H9 (cell line): ENCODE measurements around the gene CCDC80. TPM values are rescaled to one million over a fixed set of nuclear protein-coding genes. Genes with fewer than 3 reads are reported as not detected.

Experiments used
- DNase-seq: peaks from one replicate; pipeline ENCODE4 v3.0.0-alpha.2; 2017
- H2AFZ ChIP-seq: one replicate; pipeline ENCODE4 v1.6.1; 2013; ENCODE audit warnings: mild to moderate bottlenecking, low read length, control low read depth, moderate library complexity
- H2AK5ac ChIP-seq: 2 replicates; pipeline ENCODE4 v1.6.1; 2013; ENCODE audit warnings: low read length, control low read depth, mixed read lengths; ENCODE audit not compliant: insufficient read length
- H2BK120ac ChIP-seq: one replicate; pipeline ENCODE4 v1.6.1; 2013; ENCODE audit warnings: low read depth, mild to moderate bottlenecking, low read length, control low read depth, inconsistent platforms; ENCODE audit not compliant: poor library complexity, severe bottlenecking
- H2BK12ac ChIP-seq: 2 replicates; pipeline ENCODE4 v1.6.1; 2013; ENCODE audit warnings: low read length, control low read depth, mixed read lengths, low read depth; ENCODE audit not compliant: insufficient read length
- H2BK15ac ChIP-seq: 2 replicates; pipeline ENCODE4 v1.6.1; 2013; ENCODE audit warnings: low read depth, low read length, control low read depth
- H2BK20ac ChIP-seq: one replicate; pipeline ENCODE4 v1.6.1; 2013; ENCODE audit warnings: low read depth, mild to moderate bottlenecking, low read length, control low read depth, inconsistent platforms; ENCODE audit not compliant: poor library complexity, severe bottlenecking
- H2BK5ac ChIP-seq: 2 replicates; pipeline ENCODE4 v1.6.1; 2013; ENCODE audit warnings: low read length, control low read depth, mixed read lengths; ENCODE audit not compliant: insufficient read length
- H3K14ac ChIP-seq: 2 replicates; pipeline ENCODE4 v1.6.1; 2013; ENCODE audit warnings: low read length, control low read depth; ENCODE audit not compliant: insufficient read depth
- H3K18ac ChIP-seq: 2 replicates; pipeline ENCODE4 v1.6.1; 2013; ENCODE audit warnings: low read depth, mild to moderate bottlenecking, mixed read lengths, low read length, control low read depth; ENCODE audit not compliant: insufficient read length
- H3K23ac ChIP-seq: 2 replicates; pipeline ENCODE4 v1.6.1; 2013; ENCODE audit warnings: low read length, control low read depth, mixed read lengths, low read depth; ENCODE audit not compliant: insufficient read length
- H3K23me2 ChIP-seq: 2 replicates; pipeline ENCODE4 v1.6.1; 2013; ENCODE audit warnings: low read depth, mild to moderate bottlenecking, mixed read lengths, low read length, control low read depth; ENCODE audit not compliant: insufficient read length, poor library complexity, severe bottlenecking
- H3K27ac ChIP-seq: 2 replicates; pipeline ENCODE4 v1.5.1; 2013; ENCODE audit warnings: low read length, control low read depth, mixed read lengths, low read depth; ENCODE audit not compliant: insufficient read length
- H3K27me3 ChIP-seq: 2 replicates; pipeline ENCODE4 v1.6.1; 2013; ENCODE audit warnings: low read length, control low read depth, inconsistent platforms; ENCODE audit not compliant: insufficient read depth
- H3K4ac ChIP-seq: 2 replicates; pipeline ENCODE4 v1.6.1; 2013; ENCODE audit warnings: low read depth, mild to moderate bottlenecking, control low read depth, inconsistent platforms, low read length, moderate library complexity
- H3K4me1 ChIP-seq: 2 replicates; pipeline ENCODE4 v1.6.1; 2013; ENCODE audit warnings: low read length, control low read depth, inconsistent platforms; ENCODE audit not compliant: insufficient read depth
- H3K4me2 ChIP-seq: 2 replicates; pipeline ENCODE4 v1.6.1; 2013; ENCODE audit warnings: low read length, control low read depth, mixed read lengths; ENCODE audit not compliant: insufficient read length, insufficient read depth
- H3K56ac ChIP-seq: 2 replicates; pipeline ENCODE4 v1.6.1; 2013; ENCODE audit warnings: low read depth, mild to moderate bottlenecking, mixed read lengths, low read length, control low read depth; ENCODE audit not compliant: insufficient read length
- H3K79me1 ChIP-seq: 2 replicates; pipeline ENCODE4 v1.6.1; 2013; ENCODE audit warnings: low read depth, mild to moderate bottlenecking, moderate library complexity, low read length, control low read depth, inconsistent platforms; ENCODE audit not compliant: insufficient read depth, poor library complexity, severe bottlenecking
- H3K79me2 ChIP-seq: 2 replicates; pipeline ENCODE4 v1.6.1; 2013; ENCODE audit warnings: low read length, control low read depth, inconsistent platforms; ENCODE audit not compliant: insufficient read depth
- H3K9ac ChIP-seq: 2 replicates; pipeline ENCODE4 v1.6.1; 2013; ENCODE audit warnings: low read length, control low read depth, mixed read lengths; ENCODE audit not compliant: insufficient read length; ENCODE audit errors: extremely low read depth
- H3K9me3 ChIP-seq: one replicate; pipeline ENCODE4 v1.6.1; 2013; ENCODE audit warnings: low read depth, low read length, inconsistent platforms; ENCODE audit not compliant: control insufficient read depth
- H3T11ph ChIP-seq: one replicate; pipeline ENCODE4 v1.6.1; 2013; ENCODE audit warnings: mild to moderate bottlenecking, low read length, control low read depth, inconsistent platforms
- H4K20me1 ChIP-seq: one replicate; pipeline ENCODE4 v1.6.1; 2013; ENCODE audit not compliant: control insufficient read depth, insufficient read length, insufficient read depth
- H4K5ac ChIP-seq: 2 replicates; pipeline ENCODE4 v1.6.1; 2013; ENCODE audit warnings: low read depth, mild to moderate bottlenecking, mixed read lengths, low read length, control low read depth; ENCODE audit not compliant: insufficient read length
- H4K8ac ChIP-seq: replicated peaks from 2 replicates; pipeline ENCODE4 v1.6.1; 2013; ENCODE audit warnings: low read length, control low read depth, mixed read lengths, low read depth; ENCODE audit not compliant: insufficient read length
- H4K91ac ChIP-seq: 2 replicates; pipeline ENCODE4 v1.6.1; 2013; ENCODE audit warnings: low read depth, mild to moderate bottlenecking, moderate library complexity, mixed read lengths, low read length, control low read depth; ENCODE audit not compliant: insufficient read length
- H3K27ac Mint-ChIP-seq, 3 experiments: 2 replicates in 2 of 3; 3 replicates in 1 of 3; pipeline ENCODE4 v1.8.0; 2020 to 2021; ENCODE audit warnings: mixed read lengths in 3 of 3, mild to moderate bottlenecking in 1 of 3, moderate library complexity in 1 of 3
- H3K27me3 Mint-ChIP-seq: 2 replicates; pipeline ENCODE4 v1.8.0; 2021; ENCODE audit warnings: low read depth, mild to moderate bottlenecking, moderate library complexity, mixed read lengths
- H3K36me3 Mint-ChIP-seq, 3 experiments: 2 replicates in 2 of 3; 3 replicates in 1 of 3; pipeline ENCODE4 v1.8.0; 2020 to 2021; ENCODE audit warnings: low read depth in 3 of 3, mixed read lengths in 3 of 3; ENCODE audit not compliant: insufficient read depth in 1 of 3
- H3K4me1 Mint-ChIP-seq, 2 experiments: 2 replicates each; pipeline ENCODE4 v1.8.0; 2020; ENCODE audit warnings: mixed read lengths in 2 of 2
- H3K4me3 Mint-ChIP-seq, 2 experiments: 2 replicates in 1 of 2; 3 replicates in 1 of 2; pipeline ENCODE4 v1.8.0; 2020 to 2021; ENCODE audit warnings: mild to moderate bottlenecking in 2 of 2, mixed read lengths in 2 of 2, moderate library complexity in 1 of 2
- H3K9me3 Mint-ChIP-seq, 2 experiments: 2 replicates in 1 of 2; 3 replicates in 1 of 2; pipeline ENCODE4 v1.8.0; 2020; ENCODE audit warnings: mild to moderate bottlenecking in 2 of 2, mixed read lengths in 2 of 2, moderate library complexity in 1 of 2
- WGBS: extraction: QIAGEN DNeasy Blood & Tissue Kit; methylation state at CpG from one replicate; pipeline ENCODE4 v1.1.7; 2013; ENCODE audit warnings: missing lambda C conversion rate, low lambda C conversion rate, mixed read lengths; ENCODE audit not compliant: insufficient read length; ENCODE audit errors: extremely low coverage; 5-methylcytosine and 5-hydroxymethylcytosine counted together
- total RNA-seq: library from RNA; stranded (reverse); gene quantifications from 2 replicates; pipeline ENCODE4 v1.2.1, GENCODE V29; 2021
- TF ChIP-seq, protein P1 (sequence below): fragments of 200-600 bp; sonication (generic); conservative IDR thresholded peaks from 3 replicates; pipeline ENCODE4 v1.8.0; 2021; ENCODE audit warnings: antibody characterized with exemption, mild to moderate bottlenecking

The CCDC80 gene
- total RNA-seq, 1 experiment from 2014 or later: 5.4 TPM

DNA sequence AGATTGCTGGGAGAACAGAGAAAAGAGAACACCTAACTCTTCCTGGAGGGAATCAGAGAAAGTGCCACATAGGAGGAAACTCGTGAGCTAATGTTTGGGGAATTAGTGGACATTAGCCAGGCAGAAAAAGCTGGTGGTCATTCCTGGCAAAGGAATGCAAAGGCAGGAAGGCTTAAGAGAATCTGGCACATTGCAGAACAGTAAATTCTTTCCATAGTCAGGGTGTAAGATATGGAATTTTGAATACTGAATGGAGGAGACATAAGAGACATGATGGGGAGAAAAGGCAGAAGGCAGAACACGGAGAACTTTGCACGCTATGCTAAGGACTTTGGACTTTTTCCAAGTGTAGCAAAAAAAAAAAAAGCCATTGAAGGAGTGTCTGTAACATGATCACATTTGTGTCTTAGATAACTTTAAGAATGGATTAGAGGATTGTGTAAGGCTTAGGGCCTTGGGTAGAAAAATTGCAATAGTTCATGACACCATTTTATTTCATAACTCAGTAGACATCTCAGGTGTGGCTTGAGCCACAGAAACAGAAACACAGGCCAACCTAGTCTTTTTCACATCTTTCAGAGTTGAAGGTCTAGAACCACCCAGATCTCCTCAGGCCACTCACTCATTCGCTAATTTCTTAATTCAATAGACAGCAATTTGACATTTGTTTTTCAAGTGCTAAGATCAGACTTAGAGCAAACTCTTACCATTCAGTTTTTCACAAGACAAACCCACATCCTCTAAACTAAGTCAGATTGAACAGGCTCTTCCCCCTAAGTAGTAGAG is 31.2 kb upstream of the CCDC80 start:
- no peak overlapping the region for H2AK5ac ChIP-seq
- no peak for DNase-seq
- no peaks in the 10 kb centered on the region for H4K20me1 ChIP-seq
- no peak overlapping the region for H3K4ac ChIP-seq
- H2BK15ac ChIP-seq: no peak overlapping the region
- TF ChIP-seq, protein P1, sequence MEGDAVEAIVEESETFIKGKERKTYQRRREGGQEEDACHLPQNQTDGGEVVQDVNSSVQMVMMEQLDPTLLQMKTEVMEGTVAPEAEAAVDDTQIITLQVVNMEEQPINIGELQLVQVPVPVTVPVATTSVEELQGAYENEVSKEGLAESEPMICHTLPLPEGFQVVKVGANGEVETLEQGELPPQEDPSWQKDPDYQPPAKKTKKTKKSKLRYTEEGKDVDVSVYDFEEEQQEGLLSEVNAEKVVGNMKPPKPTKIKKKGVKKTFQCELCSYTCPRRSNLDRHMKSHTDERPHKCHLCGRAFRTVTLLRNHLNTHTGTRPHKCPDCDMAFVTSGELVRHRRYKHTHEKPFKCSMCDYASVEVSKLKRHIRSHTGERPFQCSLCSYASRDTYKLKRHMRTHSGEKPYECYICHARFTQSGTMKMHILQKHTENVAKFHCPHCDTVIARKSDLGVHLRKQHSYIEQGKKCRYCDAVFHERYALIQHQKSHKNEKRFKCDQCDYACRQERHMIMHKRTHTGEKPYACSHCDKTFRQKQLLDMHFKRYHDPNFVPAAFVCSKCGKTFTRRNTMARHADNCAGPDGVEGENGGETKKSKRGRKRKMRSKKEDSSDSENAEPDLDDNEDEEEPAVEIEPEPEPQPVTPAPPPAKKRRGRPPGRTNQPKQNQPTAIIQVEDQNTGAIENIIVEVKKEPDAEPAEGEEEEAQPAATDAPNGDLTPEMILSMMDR: no peak
- no peak overlapping the region for H3K4me2 ChIP-seq
- no peak overlapping the region for H2AFZ ChIP-seq
- H3K79me1 ChIP-seq: no peaks in the 10 kb centered on the region
- no peak overlapping the region for H3K27ac ChIP-seq
- H3K23ac ChIP-seq: no peak overlapping the region
- WGBS: no CpG with 5 or more reads among the region's 4 CpGs
- H3K23me2 ChIP-seq: no peaks in the 10 kb centered on the region
- H4K5ac ChIP-seq: no peak overlapping the region
- Mint-ChIP-seq H3K4me3 (no peak overlapping the region; a peak in 1 of 5 replicates), H3K36me3 (no peaks in the 10 kb centered on the region), H3K9me3 (no peaks in the 10 kb centered on the region), H3K27ac (no peak overlapping the region), H3K27me3 (peaks cover 2% of the 10 kb centered on the region; the same call in 1 of the 2 replicates), H3K4me1 (peaks cover 16 to 20% of the 10 kb centered on the region in 2 experiments)
- H3K56ac ChIP-seq: no peak overlapping the region
- no peak overlapping the region for H2BK12ac ChIP-seq
- no peaks in the 10 kb centered on the region for H3K4me1 ChIP-seq
- no peak overlapping the region for H3K9ac ChIP-seq
- no peak overlapping the region for H3K18ac ChIP-seq
- H2BK20ac ChIP-seq: no peak overlapping the region
- no peaks in the 10 kb centered on the region for H3K27me3 ChIP-seq
- H4K91ac ChIP-seq: no peak overlapping the region
- H3K9me3 ChIP-seq: no peaks in the 10 kb centered on the region
- no peak overlapping the region for H2BK120ac ChIP-seq
- no peak overlapping the region for H4K8ac ChIP-seq
- H2BK5ac ChIP-seq: no peak overlapping the region
- no peak overlapping the region for H3T11ph ChIP-seq
- H3K79me2 ChIP-seq: no peaks in the 10 kb centered on the region
- no peak overlapping the region for H3K14ac ChIP-seq
